Colonic mucosa (tissue), 4 donors: ENCODE measurements around the gene MITF. TPM values are rescaled to one million over a fixed set of nuclear protein-coding genes. Genes with fewer than 3 reads are reported as not detected.

Source experiments
- DNase-seq: peaks from one replicate; pipeline ENCODE4 v3.0.0-alpha.2; 2020
- H3K27ac ChIP-seq: fragments of 200-600 bp; one replicate; pipeline ENCODE4 v1.8.0; 2021
- H3K27me3 ChIP-seq: fragments of 200-600 bp; one replicate; pipeline ENCODE4 v1.8.0; 2021
- H3K36me3 ChIP-seq: fragments of 200-600 bp; one replicate; pipeline ENCODE4 v1.8.0; 2021
- H3K4me1 ChIP-seq: fragments of 200-600 bp; one replicate; pipeline ENCODE4 v1.8.0; 2021; ENCODE audit warnings: mild to moderate bottlenecking
- H3K4me3 ChIP-seq: fragments of 200-600 bp; one replicate; pipeline ENCODE4 v1.8.0; 2021
- H3K9ac ChIP-seq, 2 donors: one replicate each; pipeline ENCODE4 v1.7.0; 2013; ENCODE audit warnings: control low read depth in 2 of 2, low read depth in 2 of 2, low read length in 2 of 2
- H3K9me3 ChIP-seq: fragments of 200-600 bp; one replicate; pipeline ENCODE4 v1.8.0; 2021
- CTCF ChIP-seq: fragments of 200-600 bp; IDR thresholded peaks from one replicate; pipeline ENCODE4 v1.8.0; 2022; ENCODE audit warnings: antibody characterized with exemption, mild to moderate bottlenecking
- intact Hi-C: fragments of 100-400 bp; cut with DNase I; formaldehyde crosslinking; loops from one replicate; pipeline ENCODE4 v1.14.1; 2022
- total RNA-seq, 2 donors: library from RNA; stranded (reverse); fragmentation: NEBNext Ultra II Directional in 1 of 2; extraction: Animal tissue kit (Norgen Biotek cat#: 25700) in 1 of 2; gene quantifications; one replicate each; pipeline ENCODE4 v1.2.1, GENCODE V29; 2021
- donor health status: healthy.
- donor health status: DM: no; HTN: no; CAD: no.
- donor health status: DM: no; HTN: no; CAD: no.

The MITF gene
- total RNA-seq, 2 donors from 2014 or later, result 2.9 to 5.8 TPM

- TF ChIP-seq CTCF, result no peak
- no peaks in the 10 kb centered on the region for H3K9me3 ChIP-seq
- no peaks in the 10 kb centered on the region for H3K27me3 ChIP-seq
- no peak overlapping the region for H3K4me3 ChIP-seq
- no peaks in the 10 kb centered on the region for H3K36me3 ChIP-seq
- DNase-seq, result no peak
- no peaks in the 10 kb centered on the region for H3K4me1 ChIP-seq
- H3K9ac ChIP-seq, result no peak overlapping the region
- intact Hi-C loops, result no loop called here
- no peak overlapping the region for H3K27ac ChIP-seq
Measured at GRCh38 chr3:70011582-70011981, 272.3 kb downstream of the MITF start.
